ENCODE results near the gene BTNL3.

- no peak for TF ChIP-seq CTCF (IDR thresholded peaks at IDR 0.05)
- no peak for TF ChIP-seq POLR2A (IDR thresholded peaks at IDR 0.05)
- no peak for TF ChIP-seq POLR2AphosphoS5 (IDR thresholded peaks at IDR 0.05)
These were observed 630 bp upstream of the BTNL3 start for GRCh38 chr5:180988016-180988415.
